PC-3 (cell line): Measurements from ENCODE around the gene MRPL47. TPM values are rescaled to one million over a fixed set of nuclear protein-coding genes. Genes with fewer than 3 reads are reported as not detected.

Source experiments
- ATAC-seq: fragments of 200-7000 bp; cut with Tn5 transposase; 2 replicates; pipeline ENCODE4 v1.9.1; 2020; ENCODE audit warnings: mild to moderate bottlenecking, moderate library complexity
- BruUV-seq: library from RNA; stranded (reverse); fragments of 400-500 nt; replicated peaks from 2 replicates; lab custom pipeline; 2021; lab: Mats Ljungman, UMichigan
- CTCF ChIA-PET: fragments of 300-600 bp; sonication (Branson Sonifier 250); formaldehyde crosslinking; loops from one replicate; lab custom pipeline; 2022; ENCODE audit warnings: antibody characterized with exemption; lab: Charles Lee
- POLR2A ChIA-PET: fragments of 300-600 bp; sonication (Branson Sonifier 250); formaldehyde crosslinking; loops from one replicate; lab custom pipeline; 2022; ENCODE audit warnings: antibody characterized with exemption; ENCODE audit not compliant: unreplicated experiment; lab: Charles Lee
- DNase-seq: peaks from one replicate; pipeline ENCODE4 v3.0.0-alpha.2; 2015
- H2AFZ ChIP-seq: fragments of 300-600 bp; sonication (generic); 2 replicates; pipeline ENCODE4 v1.6.0; 2016; ENCODE audit warnings: antibody characterized with exemption, low read length
- H3F3A ChIP-seq: fragments of 300-600 bp; sonication (generic); one replicate; pipeline ENCODE4 v1.6.0; 2017; ENCODE audit warnings: antibody characterized with exemption, low read length, control low read depth, mild to moderate bottlenecking; ENCODE audit not compliant: unreplicated experiment
- H3K27ac ChIP-seq: fragments of 300-600 bp; sonication (generic); 2 replicates; pipeline ENCODE4 v1.5.1; 2016; ENCODE audit warnings: mild to moderate bottlenecking, low read length
- H3K27me3 ChIP-seq: fragments of 300-600 bp; sonication (generic); 2 replicates; pipeline ENCODE4 v1.6.1; 2016; ENCODE audit warnings: low read length, mixed read lengths
- H3K36me3 ChIP-seq: fragments of 300-600 bp; sonication (generic); 2 replicates; pipeline ENCODE4 v1.6.1; 2016; ENCODE audit warnings: low read depth, mixed run types, low read length, mixed read lengths
- H3K4me1 ChIP-seq: fragments of 300-600 bp; sonication (generic); 2 replicates; pipeline ENCODE4 v1.5.1; 2016; ENCODE audit warnings: low read length; ENCODE audit not compliant: insufficient read depth
- H3K4me2 ChIP-seq: fragments of 300-600 bp; sonication (generic); 2 replicates; pipeline ENCODE4 v1.6.0; 2016; ENCODE audit warnings: low read length
- H3K4me3 ChIP-seq: fragments of 300-600 bp; sonication (generic); 2 replicates; pipeline ENCODE4 v1.5.1; 2016; ENCODE audit warnings: mild to moderate bottlenecking, low read length, mixed read lengths
- H3K79me2 ChIP-seq: fragments of 300-600 bp; sonication (generic); 2 replicates; pipeline ENCODE4 v1.6.1; 2017; ENCODE audit warnings: low read length, mixed read lengths
- H3K9ac ChIP-seq: fragments of 300-600 bp; sonication (generic); 2 replicates; pipeline ENCODE4 v1.6.0; 2016; ENCODE audit warnings: mild to moderate bottlenecking, low read length
- H3K9me2 ChIP-seq: fragments of 300-600 bp; sonication (generic); replicated peaks from 2 replicates; pipeline ENCODE4 v1.6.1; 2016; ENCODE audit warnings: mixed run types, low read length, mixed read lengths
- H3K9me3 ChIP-seq: fragments of 300-600 bp; sonication (generic); 2 replicates; pipeline ENCODE4 v1.6.1; 2016; ENCODE audit warnings: low read length, mixed read lengths
- H4K20me1 ChIP-seq: fragments of 300-600 bp; sonication (generic); 2 replicates; pipeline ENCODE4 v1.6.1; 2016; ENCODE audit warnings: low read length, mixed read lengths
- EZH2 ChIP-seq: fragments of 300-600 bp; sonication (generic); IDR thresholded peaks from one replicate; pipeline ENCODE4 v1.6.1; 2017; ENCODE audit warnings: antibody characterized with exemption, mild to moderate bottlenecking, low read length; ENCODE audit not compliant: unreplicated experiment
- EZH2phosphoT487 ChIP-seq: fragments of 300-600 bp; sonication (generic); IDR thresholded peaks from 2 replicates; pipeline ENCODE4 v1.6.1; 2018; ENCODE audit warnings: mild to moderate bottlenecking, antibody characterized with exemption, low read length, borderline replicate concordance
- intact Hi-C: fragments of 100-400 bp; cut with micrococcal nuclease; formaldehyde crosslinking; loops from 2 replicates; pipeline ENCODE4 v1.9.0; 2023
- total RNA-seq: library from RNA; depleted of rRNA; stranded (reverse); fragments of >200 nt; gene quantifications from 2 replicates; pipeline ENCODE4 v1.2.3, GENCODE V29; 2014
- TF ChIP-seq, protein P1 (sequence below): fragments of 300-600 bp; sonication (generic); conservative IDR thresholded peaks from 2 replicates; pipeline ENCODE4 v1.5.1; 2017; ENCODE audit warnings: antibody characterized with exemption, low read depth, mild to moderate bottlenecking, low read length

The MRPL47 gene
- total RNA-seq, 1 experiment from 2014 or later, result 77.0 TPM

DNA sequence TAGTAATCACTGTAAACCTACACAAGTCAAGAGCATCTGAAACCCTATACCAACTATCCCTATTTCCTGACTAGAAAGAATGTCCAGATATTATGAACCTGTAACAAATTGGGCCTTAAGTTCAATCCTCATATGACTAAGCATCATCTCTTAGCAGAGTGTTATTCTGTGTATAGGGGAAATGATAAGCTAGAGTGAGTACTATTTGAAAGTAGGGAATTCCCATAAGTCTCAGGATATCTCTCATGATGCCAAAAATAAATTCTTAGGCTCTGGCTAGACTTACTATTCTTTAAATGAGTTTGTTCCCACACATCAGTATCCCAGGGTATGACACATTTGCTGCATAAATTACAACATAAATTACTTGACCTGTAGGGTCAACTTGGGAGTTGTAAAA, 15.3 kb downstream of the MRPL47 start:
- Histone ChIP-seq H3F3A (no peaks in the 10 kb centered on the region), H3K27me3 (no peaks in the 10 kb centered on the region), H2AFZ (no peak overlapping the region), H3K4me1 (no peaks in the 10 kb centered on the region), H3K36me3 (peaks cover 73% of the 10 kb centered on the region), H3K9me3 (no peaks in the 10 kb centered on the region), H3K4me3 (no peak overlapping the region), H3K9ac (no peak overlapping the region), H4K20me1 (no peaks in the 10 kb centered on the region), H3K79me2 (no peaks in the 10 kb centered on the region), H3K27ac (no peak overlapping the region), H3K4me2 (no peak overlapping the region), H3K9me2 (no peaks in the 10 kb centered on the region)
- POLR2A ChIA-PET, result no interaction called here
- no peak for ATAC-seq
- no peak for DNase-seq
- no TSS peak for BruUV-seq
- intact Hi-C loops, result no loop called here
- TF ChIP-seq EZH2phosphoT487 (no peak), EZH2 (no peak)
- TF ChIP-seq, protein P1, sequence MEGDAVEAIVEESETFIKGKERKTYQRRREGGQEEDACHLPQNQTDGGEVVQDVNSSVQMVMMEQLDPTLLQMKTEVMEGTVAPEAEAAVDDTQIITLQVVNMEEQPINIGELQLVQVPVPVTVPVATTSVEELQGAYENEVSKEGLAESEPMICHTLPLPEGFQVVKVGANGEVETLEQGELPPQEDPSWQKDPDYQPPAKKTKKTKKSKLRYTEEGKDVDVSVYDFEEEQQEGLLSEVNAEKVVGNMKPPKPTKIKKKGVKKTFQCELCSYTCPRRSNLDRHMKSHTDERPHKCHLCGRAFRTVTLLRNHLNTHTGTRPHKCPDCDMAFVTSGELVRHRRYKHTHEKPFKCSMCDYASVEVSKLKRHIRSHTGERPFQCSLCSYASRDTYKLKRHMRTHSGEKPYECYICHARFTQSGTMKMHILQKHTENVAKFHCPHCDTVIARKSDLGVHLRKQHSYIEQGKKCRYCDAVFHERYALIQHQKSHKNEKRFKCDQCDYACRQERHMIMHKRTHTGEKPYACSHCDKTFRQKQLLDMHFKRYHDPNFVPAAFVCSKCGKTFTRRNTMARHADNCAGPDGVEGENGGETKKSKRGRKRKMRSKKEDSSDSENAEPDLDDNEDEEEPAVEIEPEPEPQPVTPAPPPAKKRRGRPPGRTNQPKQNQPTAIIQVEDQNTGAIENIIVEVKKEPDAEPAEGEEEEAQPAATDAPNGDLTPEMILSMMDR, result no peak
- CTCF ChIA-PET, result no interaction called here

DNA sequence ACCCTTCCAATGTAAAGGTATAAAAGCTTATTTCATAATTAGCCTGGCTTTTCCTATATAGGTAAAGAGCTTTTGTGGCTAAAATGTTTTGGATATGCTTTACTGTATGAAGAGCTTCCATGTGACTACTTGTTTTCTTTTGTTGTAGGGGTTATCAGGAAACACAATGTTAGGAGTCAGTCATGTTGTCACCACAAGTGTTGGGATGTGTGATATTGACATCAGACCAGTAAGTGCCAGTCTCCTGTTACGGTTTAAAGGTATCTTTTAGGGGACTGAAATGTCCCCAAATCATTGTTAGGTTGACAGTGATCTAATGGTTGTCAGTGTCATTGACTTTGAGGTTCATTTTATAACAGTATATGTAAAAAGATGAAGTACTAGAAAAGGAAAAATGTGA, 23.4 kb downstream of the MRPL47 start:
- Histone ChIP-seq H3K4me1 (no peaks in the 10 kb centered on the region), H3K4me3 (no peak overlapping the region), H3K27ac (no peak overlapping the region), H2AFZ (no peak overlapping the region), H3K4me2 (no peak overlapping the region), H3K27me3 (no peaks in the 10 kb centered on the region), H3K9me2 (no peaks in the 10 kb centered on the region), H3K9me3 (no peaks in the 10 kb centered on the region), H3F3A (no peaks in the 10 kb centered on the region), H4K20me1 (no peaks in the 10 kb centered on the region), H3K36me3 (peaks cover 58% of the 10 kb centered on the region), H3K9ac (no peak overlapping the region), H3K79me2 (no peaks in the 10 kb centered on the region)
- ATAC-seq (no peak), DNase-seq (no peak)
- no TSS peak for BruUV-seq
- no peak for TF ChIP-seq EZH2
- no peak for TF ChIP-seq EZH2phosphoT487
- TF ChIP-seq, protein P1, result no peak
- POLR2A ChIA-PET, result no interaction called here
- CTCF ChIA-PET, result no interaction called here
- intact Hi-C loops, result no loop called here

DNA sequence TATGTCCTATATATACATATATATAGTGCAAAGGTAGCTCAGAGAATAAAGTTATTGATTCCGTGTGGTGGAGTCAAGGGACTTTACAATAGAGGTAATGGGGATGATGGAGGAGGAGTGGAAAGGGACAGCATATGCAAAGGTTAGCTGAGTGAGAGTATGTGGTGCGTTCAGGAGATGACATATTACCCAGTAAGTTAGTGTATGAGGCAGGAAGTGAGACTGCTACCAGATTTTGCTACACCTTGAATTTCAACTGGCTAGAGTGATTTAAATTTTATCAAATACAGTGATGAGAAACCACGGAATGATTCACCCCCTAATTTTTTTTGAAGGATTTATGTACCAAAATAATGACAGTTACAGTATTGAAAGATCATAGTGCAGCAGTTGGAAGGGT, 38.9 kb downstream of the MRPL47 start:
- peaks cover 9% of the 10 kb centered on the region; the same call in 1 of the 2 replicates for H3K36me3 ChIP-seq
- H4K20me1 ChIP-seq, result peaks cover 23% of the 10 kb centered on the region
- peak; percentile 36 for DNase-seq
- no peak for TF ChIP-seq EZH2phosphoT487
- TF ChIP-seq, protein P1, result no peak
- no peak for TF ChIP-seq EZH2
- no peaks in the 10 kb centered on the region for H3K9me2 ChIP-seq
- H3K27ac ChIP-seq, result no peak overlapping the region
- BruUV-seq, result no TSS peak
- intact Hi-C loops, result no loop called here
- H3K4me1 ChIP-seq, result peaks cover 23% of the 10 kb centered on the region
- POLR2A ChIA-PET, result no interaction called here
- H3K4me2 ChIP-seq, result peak overlapping the region; percentile 4; the same call in 1 of the 2 replicates
- H3K27me3 ChIP-seq, result no peaks in the 10 kb centered on the region
- H3K9me3 ChIP-seq, result no peaks in the 10 kb centered on the region
- ATAC-seq, result no peak
- H3K9ac ChIP-seq, result no peak overlapping the region
- H2AFZ ChIP-seq, result no peak overlapping the region
- CTCF ChIA-PET, result no interaction called here
- no peaks in the 10 kb centered on the region for H3F3A ChIP-seq
- H3K4me3 ChIP-seq, result no peak overlapping the region
- H3K79me2 ChIP-seq, result peaks cover 64% of the 10 kb centered on the region
